Nephron (organoid): ENCODE measurements around the gene KRT1.

Experiments
- H3K27ac Mint-ChIP-seq, 3 experiments: 2 replicates each; pipeline ENCODE4 v1.8.0; 2020; ENCODE audit warnings: mixed read lengths in 3 of 3, mild to moderate bottlenecking in 2 of 3, moderate library complexity in 1 of 3
- H3K27me3 Mint-ChIP-seq: 2 replicates; pipeline ENCODE4 v1.8.0; 2021; ENCODE audit warnings: low read depth, mild to moderate bottlenecking, moderate library complexity, mixed read lengths
- H3K36me3 Mint-ChIP-seq: 2 replicates; pipeline ENCODE4 v1.8.0; 2020; ENCODE audit warnings: low read depth, mixed read lengths
- H3K4me1 Mint-ChIP-seq: 2 replicates; pipeline ENCODE4 v1.8.0; 2020; ENCODE audit warnings: mixed read lengths
- H3K4me3 Mint-ChIP-seq, 3 experiments: 2 replicates each; pipeline ENCODE4 v1.8.0; 2020; ENCODE audit warnings: mild to moderate bottlenecking in 3 of 3, mixed read lengths in 3 of 3, moderate library complexity in 2 of 3
- H3K9me3 Mint-ChIP-seq: 2 replicates; pipeline ENCODE4 v1.8.0; 2020; ENCODE audit warnings: mixed read lengths
- CTCF ChIP-seq, 3 experiments: fragments of 200-600 bp; sonication (generic); IDR thresholded peaks; one replicate each; pipeline ENCODE4 v1.5.0; 2021; ENCODE audit warnings: antibody characterized with exemption in 3 of 3; ENCODE audit not compliant: unreplicated experiment in 3 of 3

Gene KRT1

GRCh38 chr12:52631676-52632459, 48.3 kb downstream of the KRT1 start:
- Mint-ChIP-seq H3K4me3 (no peak overlapping the region), H3K36me3 (no peaks in the 10 kb centered on the region), H3K9me3 (no peaks in the 10 kb centered on the region), H3K27me3 (peaks cover 20% of the 10 kb centered on the region), H3K4me1 (no peaks in the 10 kb centered on the region), H3K27ac (no peak overlapping the region)
- no peak for TF ChIP-seq CTCF (IDR thresholded peaks at IDR 0.05; ENCODE audit: unreplicated experiment in 3 of 3)

GRCh38 chr12:52631264-52631663, 48.9 kb downstream of the KRT1 start:
- no peak overlapping the region for H3K4me3 Mint-ChIP-seq
- H3K4me1 Mint-ChIP-seq: no peaks in the 10 kb centered on the region
- no peak overlapping the region for H3K27ac Mint-ChIP-seq
- peaks cover 24% of the 10 kb centered on the region for H3K27me3 Mint-ChIP-seq
- TF ChIP-seq CTCF (IDR thresholded peaks at IDR 0.05; ENCODE audit: unreplicated experiment in 3 of 3): no peak
- H3K36me3 Mint-ChIP-seq: no peaks in the 10 kb centered on the region
- H3K9me3 Mint-ChIP-seq: no peaks in the 10 kb centered on the region

- no peak overlapping the region for H3K4me3 Mint-ChIP-seq
- no peaks in the 10 kb centered on the region for H3K36me3 Mint-ChIP-seq
- TF ChIP-seq CTCF (IDR thresholded peaks at IDR 0.05; ENCODE audit: unreplicated experiment in 3 of 3): no peak
- H3K9me3 Mint-ChIP-seq: no peaks in the 10 kb centered on the region
- peaks cover 24% of the 10 kb centered on the region for H3K27me3 Mint-ChIP-seq
- no peaks in the 10 kb centered on the region for H3K4me1 Mint-ChIP-seq
- H3K27ac Mint-ChIP-seq: no peak overlapping the region
Measured at GRCh38 chr12:52630599-52631200, 49.5 kb downstream of the KRT1 start.

GRCh38 chr12:52630008-52630500, 50.2 kb downstream of the KRT1 start:
- no peak overlapping the region for H3K27ac Mint-ChIP-seq

GRCh38 chr12:52629281-52630007, 50.8 kb downstream of the KRT1 start:
- Mint-ChIP-seq H3K4me1 (no peaks in the 10 kb centered on the region), H3K9me3 (no peaks in the 10 kb centered on the region), H3K27ac (no peak overlapping the region), H3K36me3 (no peaks in the 10 kb centered on the region), H3K27me3 (peaks cover 24% of the 10 kb centered on the region), H3K4me3 (no peak overlapping the region)
- TF ChIP-seq CTCF (IDR thresholded peaks at IDR 0.05; ENCODE audit: unreplicated experiment in 3 of 3): no peak

More at GRCh38 chr12:52630008-52630500, 50.2 kb downstream of the KRT1 start:
- no peaks in the 10 kb centered on the region for H3K9me3 Mint-ChIP-seq
- no peaks in the 10 kb centered on the region for H3K36me3 Mint-ChIP-seq
- H3K4me1 Mint-ChIP-seq: no peaks in the 10 kb centered on the region
- TF ChIP-seq CTCF (IDR thresholded peaks at IDR 0.05; ENCODE audit: unreplicated experiment in 3 of 3): no peak
- peaks cover 24% of the 10 kb centered on the region for H3K27me3 Mint-ChIP-seq
- H3K4me3 Mint-ChIP-seq: no peak overlapping the region
